Tibial nerve (tissue), 4 donors: Measurements from ENCODE around the gene ARHGEF16.

Experiments used
- CTCF ChIP-seq, 5 experiments: fragments of 200-600 bp in 3 of 5; fragments of 450-650 bp in 2 of 5; sonication (generic) in 3 of 5; IDR thresholded peaks; one replicate each; pipeline ENCODE4 v1.5.1; 2016 to 2019; ENCODE audit warnings: antibody characterized with exemption in 5 of 5, mild to moderate bottlenecking in 3 of 5, moderate library complexity in 2 of 5
- EP300 ChIP-seq, 2 donors: sonication (generic); formaldehyde crosslinking; IDR thresholded peaks; one replicate each; pipeline ENCODE4 v1.6.1; 2017; ENCODE audit warnings: antibody characterized with exemption in 2 of 2, mild to moderate bottlenecking in 1 of 2
- POLR2A ChIP-seq, 2 donors: fragments of 450-650 bp; IDR thresholded peaks; one replicate each; pipeline ENCODE4 v1.6.1; 2017; ENCODE audit warnings: antibody characterized with exemption in 2 of 2, mild to moderate bottlenecking in 2 of 2, moderate library complexity in 2 of 2

- TF ChIP-seq CTCF (IDR thresholded peaks at IDR 0.05) = peak; percentile 63 to 85 (median 74)
- no peak for TF ChIP-seq POLR2A (IDR thresholded peaks at IDR 0.05)
- TF ChIP-seq EP300 (IDR thresholded peaks at IDR 0.05) = peak in 1 of 2 donors; percentile 22
Measured at GRCh38 chr1:3410142-3410925, 44.1 kb upstream of the ARHGEF16 start.
